HepG2 (cell line): ENCODE data around the gene DLX1. TPM values are rescaled to one million over a fixed set of nuclear protein-coding genes. Genes with fewer than 3 reads are reported as not detected.

Experiments used
- ARID2 ChIP-seq: sonication (generic); formaldehyde crosslinking; IDR thresholded peaks from 2 replicates; pipeline ENCODE4 v1.8.1; 2022; ENCODE audit warnings: mild to moderate bottlenecking, missing genetic modification reagents, borderline replicate concordance
- ATF4 ChIP-seq, 2 experiments: fragments of 450-650 bp in 1 of 2; sonication (generic) in 1 of 2; formaldehyde crosslinking; IDR thresholded peaks; 2 replicates each; pipeline versions ENCODE4 v1.5.0 to v1.8.0; 2020 to 2022; ENCODE audit warnings: mild to moderate bottlenecking in 1 of 2, missing genetic modification reagents in 1 of 2
- FOXK2 ChIP-seq: fragments of 450-650 bp; IDR thresholded peaks from 2 replicates; pipeline ENCODE4 v1.6.1; 2016
- KLF12 ChIP-seq: sonication (generic); formaldehyde crosslinking; IDR thresholded peaks from 2 replicates; pipeline ENCODE4 v1.4.0; 2020; ENCODE audit warnings: missing genetic modification reagents, borderline replicate concordance
- KLF16 ChIP-seq, 2 experiments: sonication (generic) in 1 of 2; formaldehyde crosslinking in 1 of 2; IDR thresholded peaks; 2 replicates each; pipeline versions ENCODE4 v1.6.1 to v1.8.0; 2016 to 2023; ENCODE audit warnings: missing genetic modification reagents in 2 of 2, missing compliant biosample characterization in 1 of 2
- MTA1 ChIP-seq: sonication (generic); formaldehyde crosslinking; IDR thresholded peaks from 2 replicates; pipeline ENCODE4 v1.4.0; 2020; ENCODE audit warnings: missing genetic modification reagents, mild to moderate bottlenecking, borderline replicate concordance
- MXD3 ChIP-seq: IDR thresholded peaks from 2 replicates; pipeline ENCODE4 v1.6.1; 2016; ENCODE audit warnings: mild to moderate bottlenecking, missing biosample characterization, missing genetic modification reagents
- SP1 ChIP-seq, 2 experiments: fragments of 450-650 bp in 1 of 2; sonication (generic) in 1 of 2; formaldehyde crosslinking in 1 of 2; IDR thresholded peaks; 2 replicates each; pipeline versions ENCODE4 v1.4.0 to v1.6.1; 2016 to 2020; ENCODE audit warnings: missing genetic modification reagents in 1 of 2
- ZNF367 ChIP-seq: sonication (generic); formaldehyde crosslinking; IDR thresholded peaks from 2 replicates; pipeline ENCODE4 v1.4.0; 2020; ENCODE audit warnings: missing genetic modification reagents, borderline replicate concordance
- polyA plus RNA-seq, 8 experiments: library from polyadenylated mRNA; depleted of rRNA in 3 of 8; stranded (reverse) in 7 of 8; unstranded in 1 of 8; fragments of >200 nt; fragmentation: Illumina TruSeq in 4 of 8; extraction: Trizol in 4 of 8; gene quantifications; 2 replicates each; pipeline versions ENCODE4 v1.2.1 to v1.2.3, GENCODE V29; 2011 to 2016; ENCODE audit warnings: low read depth in 4 of 8, missing spikeins in 1 of 8, mixed read lengths in 1 of 8; ENCODE audit not compliant: insufficient read depth in 1 of 8
- total RNA-seq, 5 experiments: library from RNA; depleted of rRNA; stranded (reverse); fragments of >200 nt; fragmentation: Illumina TruSeq; extraction: Trizol; gene quantifications; 2 replicates each; pipeline ENCODE4 v1.2.3, GENCODE V29; 2016; ENCODE audit warnings: low read depth in 1 of 5
- TF ChIP-seq, protein P1 (sequence below): sonication (generic); formaldehyde crosslinking; conservative IDR thresholded peaks from 2 replicates; pipeline ENCODE4 v1.4.0; 2020; ENCODE audit warnings: mild to moderate bottlenecking, missing genetic modification reagents, moderate library complexity
- TF ChIP-seq, protein P2 (sequence below): sonication (generic); formaldehyde crosslinking; IDR thresholded peaks from 2 replicates; pipeline ENCODE4 v1.5.1; 2020; ENCODE audit warnings: missing genetic modification reagents, mild to moderate bottlenecking, borderline replicate concordance

DLX1 gene
- total and polyA plus RNA-seq, 2 of the 13 experiments (the other 11 are each of a cell fraction or from before 2014, with no cell fraction given), result 0.18 to 0.86 TPM

DNA sequence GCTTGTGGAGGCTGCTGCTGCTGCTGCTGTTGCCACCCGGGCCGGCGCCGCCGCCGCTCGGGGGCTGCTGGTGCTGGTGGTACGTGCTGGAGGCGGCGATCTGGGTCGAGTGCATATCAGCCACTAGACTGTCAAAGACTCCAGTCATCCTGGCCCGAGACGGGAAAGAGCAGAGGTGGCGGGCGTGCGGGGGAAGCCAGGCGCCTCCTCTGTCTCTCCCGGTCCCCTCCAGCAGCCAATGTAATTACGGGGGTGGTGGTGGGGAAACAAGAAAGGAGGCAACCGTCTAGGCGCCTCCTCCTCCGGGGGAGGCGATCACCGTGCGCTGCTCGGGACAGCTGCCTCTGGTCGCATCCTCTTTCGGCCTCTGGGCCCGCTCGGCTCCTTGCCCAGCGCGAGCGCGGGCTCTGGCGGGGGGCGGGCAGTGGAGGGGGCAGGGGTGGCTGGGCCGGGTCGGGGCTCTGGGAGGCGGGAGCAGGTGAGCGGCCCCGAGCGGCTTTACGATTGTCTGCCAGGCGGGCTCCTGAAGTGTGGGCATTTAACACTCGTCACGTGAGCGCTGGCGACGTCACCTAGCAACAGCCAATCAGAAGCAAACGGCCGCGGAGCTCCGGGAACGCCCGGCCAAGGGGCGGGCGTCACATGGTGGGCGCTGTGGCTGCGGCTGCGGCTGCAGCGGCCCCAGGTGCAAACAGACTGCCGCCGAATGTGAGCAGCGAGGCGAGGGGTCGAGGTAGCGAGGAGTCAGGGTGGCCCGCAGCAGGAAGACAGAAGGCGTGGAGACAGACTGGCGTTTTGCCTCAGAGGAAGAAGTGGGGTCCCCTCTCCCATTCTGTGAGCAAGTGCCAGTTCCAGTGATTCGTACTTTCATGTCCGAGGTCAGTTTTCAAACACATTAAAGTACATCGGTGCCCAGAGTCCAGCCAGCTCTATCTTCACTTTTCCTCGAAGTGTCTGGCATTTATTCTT lies 17.4 kb downstream of the DLX1 start, which contains the start of gene DLX2 (continued):
- TF ChIP-seq, protein P1, sequence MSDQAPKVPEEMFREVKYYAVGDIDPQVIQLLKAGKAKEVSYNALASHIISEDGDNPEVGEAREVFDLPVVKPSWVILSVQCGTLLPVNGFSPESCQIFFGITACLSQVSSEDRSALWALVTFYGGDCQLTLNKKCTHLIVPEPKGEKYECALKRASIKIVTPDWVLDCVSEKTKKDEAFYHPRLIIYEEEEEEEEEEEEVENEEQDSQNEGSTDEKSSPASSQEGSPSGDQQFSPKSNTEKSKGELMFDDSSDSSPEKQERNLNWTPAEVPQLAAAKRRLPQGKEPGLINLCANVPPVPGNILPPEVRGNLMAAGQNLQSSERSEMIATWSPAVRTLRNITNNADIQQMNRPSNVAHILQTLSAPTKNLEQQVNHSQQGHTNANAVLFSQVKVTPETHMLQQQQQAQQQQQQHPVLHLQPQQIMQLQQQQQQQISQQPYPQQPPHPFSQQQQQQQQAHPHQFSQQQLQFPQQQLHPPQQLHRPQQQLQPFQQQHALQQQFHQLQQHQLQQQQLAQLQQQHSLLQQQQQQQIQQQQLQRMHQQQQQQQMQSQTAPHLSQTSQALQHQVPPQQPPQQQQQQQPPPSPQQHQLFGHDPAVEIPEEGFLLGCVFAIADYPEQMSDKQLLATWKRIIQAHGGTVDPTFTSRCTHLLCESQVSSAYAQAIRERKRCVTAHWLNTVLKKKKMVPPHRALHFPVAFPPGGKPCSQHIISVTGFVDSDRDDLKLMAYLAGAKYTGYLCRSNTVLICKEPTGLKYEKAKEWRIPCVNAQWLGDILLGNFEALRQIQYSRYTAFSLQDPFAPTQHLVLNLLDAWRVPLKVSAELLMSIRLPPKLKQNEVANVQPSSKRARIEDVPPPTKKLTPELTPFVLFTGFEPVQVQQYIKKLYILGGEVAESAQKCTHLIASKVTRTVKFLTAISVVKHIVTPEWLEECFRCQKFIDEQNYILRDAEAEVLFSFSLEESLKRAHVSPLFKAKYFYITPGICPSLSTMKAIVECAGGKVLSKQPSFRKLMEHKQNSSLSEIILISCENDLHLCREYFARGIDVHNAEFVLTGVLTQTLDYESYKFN (CRISPR knock-in tag), result no peak
- no peak for TF ChIP-seq FOXK2
- TF ChIP-seq MXD3 (CRISPR knock-in tag), result peak; percentile 96
- TF ChIP-seq SP1 (IDR thresholded peaks at IDR 0.05), result no peak
- peak; percentile 54 for TF ChIP-seq SP1 (CRISPR knock-in tag; IDR thresholded peaks at IDR 0.05)
- TF ChIP-seq KLF12 (CRISPR knock-in tag), result peak; percentile 94; the same call in 1 of the 2 replicates
- TF ChIP-seq ZNF367 (CRISPR knock-in tag), result peak; percentile 99
- TF ChIP-seq, protein P2, sequence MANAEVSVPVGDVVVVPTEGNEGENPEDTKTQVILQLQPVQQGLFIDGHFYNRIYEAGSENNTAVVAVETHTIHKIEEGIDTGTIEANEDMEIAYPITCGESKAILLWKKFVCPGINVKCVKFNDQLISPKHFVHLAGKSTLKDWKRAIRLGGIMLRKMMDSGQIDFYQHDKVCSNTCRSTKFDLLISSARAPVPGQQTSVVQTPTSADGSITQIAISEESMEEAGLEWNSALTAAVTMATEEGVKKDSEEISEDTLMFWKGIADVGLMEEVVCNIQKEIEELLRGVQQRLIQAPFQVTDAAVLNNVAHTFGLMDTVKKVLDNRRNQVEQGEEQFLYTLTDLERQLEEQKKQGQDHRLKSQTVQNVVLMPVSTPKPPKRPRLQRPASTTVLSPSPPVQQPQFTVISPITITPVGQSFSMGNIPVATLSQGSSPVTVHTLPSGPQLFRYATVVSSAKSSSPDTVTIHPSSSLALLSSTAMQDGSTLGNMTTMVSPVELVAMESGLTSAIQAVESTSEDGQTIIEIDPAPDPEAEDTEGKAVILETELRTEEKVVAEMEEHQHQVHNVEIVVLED (CRISPR knock-in tag), result no peak
- TF ChIP-seq KLF16 (CRISPR knock-in tag; IDR thresholded peaks at IDR 0.05), result peak in 1 of 2 experiments; percentile 63; a peak in 1 of 4 replicates
- TF ChIP-seq MTA1 (CRISPR knock-in tag), result no peak
- TF ChIP-seq ATF4 (CRISPR knock-in tag; IDR thresholded peaks at IDR 0.05), result peak in 1 of 2 experiments; percentile 62; a peak in 1 of 4 replicates
- TF ChIP-seq ARID2 (CRISPR knock-in tag), result no peak; the same call in 1 of the 2 replicates
